ENCODE data around the gene TMEM156. TPM values are rescaled to one million over a fixed set of nuclear protein-coding genes. Genes with fewer than 3 reads are reported as not detected.
A peak's percentile ranks its signal among the peaks of the same experiment; 100 is the strongest.

TMEM156 gene
- total and polyA plus RNA-seq, 10 of the 15 experiments (the other 5 are each of a cell fraction or from before 2014, with no cell fraction given), result 20.8 to 48.3 (median 32.7) TPM

DNA sequence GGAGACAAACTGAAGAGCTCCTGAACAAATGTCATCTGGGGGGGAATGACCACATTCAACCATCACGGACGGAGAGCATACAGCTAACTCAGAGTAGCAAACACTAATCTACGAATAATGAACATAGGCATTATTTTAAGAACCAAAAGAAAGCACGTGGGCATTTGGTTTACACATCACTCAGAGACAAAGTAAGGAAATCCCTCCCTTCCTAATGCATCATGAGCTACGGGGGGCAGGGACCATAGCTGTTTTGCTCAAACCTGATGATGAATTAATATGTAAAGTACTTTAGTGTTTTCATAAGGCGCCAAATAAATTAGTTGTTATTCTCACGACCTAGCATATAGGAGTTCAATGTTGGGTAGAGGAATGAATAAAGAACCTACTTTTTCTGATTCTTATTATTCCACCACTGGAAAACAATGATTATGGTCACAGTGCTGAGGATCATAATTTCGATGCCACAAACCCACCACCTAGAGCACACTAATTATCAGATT, 11.7 kb upstream of the TMEM156 start (continued):
- no peak for TF ChIP-seq BMI1 (IDR thresholded peaks at IDR 0.05; ENCODE audit: borderline replicate concordance)
- TF ChIP-seq TBL1XR1 (IDR thresholded peaks at IDR 0.05; ENCODE audit: low read depth, low read length), result no peak
- TF ChIP-seq BHLHE40 (IDR thresholded peaks at IDR 0.05; ENCODE audit: borderline replicate concordance in 1 of 2, low read depth in 2 of 2, low read length in 1 of 2), result peak in 1 of 2 experiments; percentile 39; a peak in 1 of 4 replicates
- no peak for TF ChIP-seq ZNF207 (IDR thresholded peaks at IDR 0.05; ENCODE audit: borderline replicate concordance)
- no peak for TF ChIP-seq NFIC (IDR thresholded peaks at IDR 0.05; ENCODE audit: low read depth, low read length)
- no peak for TF ChIP-seq ZNF384 (IDR thresholded peaks at IDR 0.05; ENCODE audit: borderline replicate concordance, low read depth, low read length)
- TF ChIP-seq, protein P1, sequence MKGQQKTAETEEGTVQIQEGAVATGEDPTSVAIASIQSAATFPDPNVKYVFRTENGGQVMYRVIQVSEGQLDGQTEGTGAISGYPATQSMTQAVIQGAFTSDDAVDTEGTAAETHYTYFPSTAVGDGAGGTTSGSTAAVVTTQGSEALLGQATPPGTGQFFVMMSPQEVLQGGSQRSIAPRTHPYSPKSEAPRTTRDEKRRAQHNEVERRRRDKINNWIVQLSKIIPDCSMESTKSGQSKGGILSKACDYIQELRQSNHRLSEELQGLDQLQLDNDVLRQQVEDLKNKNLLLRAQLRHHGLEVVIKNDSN (IDR thresholded peaks at IDR 0.05; ENCODE audit: borderline replicate concordance, extremely low read length, insufficient read depth, low read depth, low read length), result no peak
- TF ChIP-seq KAT2A (conservative IDR thresholded peaks at IDR 0.05; ENCODE audit: control insufficient read depth, low read depth, low read length), result no peak
- no peak for TF ChIP-seq ZBTB40 (IDR thresholded peaks at IDR 0.05; ENCODE audit: borderline replicate concordance)
- TF ChIP-seq SMARCA5 (IDR thresholded peaks at IDR 0.05), result peak; percentile 18; the same call in 1 of the 2 replicates
- no peak for TF ChIP-seq NBN (IDR thresholded peaks at IDR 0.05)
- TF ChIP-seq YY1 (IDR thresholded peaks at IDR 0.05; ENCODE audit: low read depth, low read length), result no peak
- TF ChIP-seq ELK1 (IDR thresholded peaks at IDR 0.05; ENCODE audit: low read depth, low read length), result no peak
- TF ChIP-seq NFXL1 (IDR thresholded peaks at IDR 0.05; ENCODE audit: borderline replicate concordance), result no peak
- 0 out of 4 replicates have a peak, but pooled peaks of 1 of the 2 experiments have one; percentile 14 for TF ChIP-seq CEBPB (IDR thresholded peaks at IDR 0.05; ENCODE audit: borderline replicate concordance in 1 of 2, low read depth in 2 of 2, low read length in 2 of 2)
- no peak; the same call in 1 of the 2 replicates for TF ChIP-seq USF2 (IDR thresholded peaks at IDR 0.05; ENCODE audit: borderline replicate concordance, low read depth, low read length)
- TF ChIP-seq HDAC2 (IDR thresholded peaks at IDR 0.05), result no peak
- TF ChIP-seq MAX (IDR thresholded peaks at IDR 0.05; ENCODE audit: low read depth, low read length), result no peak
- TF ChIP-seq NR2C2 (IDR thresholded peaks at IDR 0.05; ENCODE audit: borderline replicate concordance, control insufficient read depth, insufficient read length, low read depth), result no peak
- TF ChIP-seq GATAD2B (conservative IDR thresholded peaks at IDR 0.05; ENCODE audit: low read depth), result 0 out of 2 replicates have a peak, but pooled peaks have one; percentile 19
- TF ChIP-seq RB1 (IDR thresholded peaks at IDR 0.05; ENCODE audit: borderline replicate concordance), result 0 out of 2 replicates have a peak, but pooled peaks have one; percentile 29

Data from GM12878 (cell line).